Activated CD8-positive, alpha-beta T cell treated with anti-CD3 and anti-CD28 coated beads for 36 hours (primary cell): ENCODE results near the gene EBF3. TPM values are rescaled to one million over a fixed set of nuclear protein-coding genes. Genes with fewer than 3 reads are reported as not detected.

ENCODE experiments used
- ATAC-seq: fragments of 200-7000 bp; cut with Tn5 transposase; one replicate; pipeline ENCODE4 v1.10.0; 2021; ENCODE audit warnings: mild to moderate bottlenecking, moderate library complexity
- CTCF ChIA-PET: fragments of 350-600 bp; sonication (Branson Sonifier 250); formaldehyde crosslinking; loops from one replicate; lab custom pipeline; 2021; ENCODE audit warnings: antibody characterized with exemption; lab: Charles Lee
- POLR2A ChIA-PET: fragments of 350-600 bp; sonication (Branson Sonifier 250); formaldehyde crosslinking; loops from one replicate; lab custom pipeline; 2021; ENCODE audit warnings: antibody characterized with exemption; lab: Charles Lee
- DNase-seq: peaks from one replicate; pipeline ENCODE4 v3.0.0-alpha.2; 2020
- H3K27ac Mint-ChIP-seq: one replicate; pipeline ENCODE4 v1.8.0; 2021; ENCODE audit warnings: mild to moderate bottlenecking, mixed read lengths
- H3K27me3 Mint-ChIP-seq: one replicate; pipeline ENCODE4 v1.8.0; 2021; ENCODE audit warnings: mixed read lengths
- H3K36me3 Mint-ChIP-seq: one replicate; pipeline ENCODE4 v1.8.0; 2021; ENCODE audit warnings: low read depth, mixed read lengths
- H3K4me1 Mint-ChIP-seq: one replicate; pipeline ENCODE4 v1.8.0; 2021; ENCODE audit warnings: low read depth, mixed read lengths
- H3K4me3 Mint-ChIP-seq: one replicate; pipeline ENCODE4 v1.8.0; 2021; ENCODE audit warnings: mild to moderate bottlenecking, moderate library complexity, mixed read lengths
- H3K9me3 Mint-ChIP-seq: one replicate; pipeline ENCODE4 v1.8.0; 2021; ENCODE audit warnings: mixed read lengths
- intact Hi-C: fragments of 100-400 bp; cut with micrococcal nuclease; formaldehyde crosslinking; loops from one replicate; pipeline ENCODE4 v1.10.0; 2022
- total RNA-seq, 2 experiments: library from RNA; stranded (reverse); gene quantifications; one replicate each; pipeline ENCODE4 v1.2.3, GENCODE V29; 2021
- TF ChIP-seq, protein P1 (sequence below): fragments of 200-600 bp; IDR thresholded peaks from one replicate; pipeline ENCODE4 v1.8.0; 2022; ENCODE audit warnings: antibody characterized with exemption, mild to moderate bottlenecking

The EBF3 gene
- total RNA-seq, 2 experiments from 2014 or later, result not detected

DNA sequence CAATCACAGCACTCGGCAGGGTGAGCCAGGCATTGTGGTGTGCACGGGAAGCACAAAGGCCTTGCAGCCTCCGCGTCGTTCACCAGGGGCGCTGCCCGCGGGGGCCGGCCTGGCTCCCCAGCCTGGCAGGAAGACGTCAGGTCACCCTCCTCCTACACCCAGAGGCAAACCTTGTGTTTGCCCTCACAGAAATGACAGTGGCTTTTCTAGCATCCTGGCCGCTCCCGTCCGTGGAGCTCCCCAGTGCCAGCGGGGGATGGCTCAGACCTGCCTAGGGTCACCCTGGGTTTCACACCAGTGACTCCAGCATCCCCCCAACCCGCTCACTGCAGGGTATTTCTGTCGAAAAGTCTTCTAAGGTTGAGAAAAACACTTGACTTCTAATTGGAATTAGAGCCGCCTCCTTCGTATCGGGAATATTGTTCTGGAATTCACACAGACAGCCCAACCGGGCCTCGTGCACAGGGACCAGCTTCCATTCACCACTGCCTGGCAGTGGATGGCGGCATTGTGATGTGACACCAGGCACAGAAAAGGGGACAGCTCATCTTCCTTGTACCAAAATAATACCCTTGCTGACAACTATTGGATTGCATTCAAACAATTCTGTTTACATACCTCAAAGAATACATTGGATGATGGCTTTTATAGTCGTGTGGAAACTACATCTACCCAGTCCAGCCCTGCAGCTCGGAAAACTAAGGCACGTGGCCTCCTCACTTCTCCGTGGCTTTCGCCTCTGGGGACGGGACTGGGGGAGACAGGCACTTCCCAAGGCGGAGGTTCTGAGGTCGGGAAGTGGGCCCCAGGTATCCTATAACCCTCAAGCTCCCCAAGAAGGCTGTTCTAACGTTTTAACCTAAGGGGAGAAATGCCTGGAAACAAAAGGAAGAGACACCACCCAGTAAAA is 109.0 kb downstream of the EBF3 start:
- Mint-ChIP-seq H3K4me3 (no peak overlapping the region), H3K27ac (no peak overlapping the region), H3K4me1 (no peaks in the 10 kb centered on the region), H3K36me3 (no peaks in the 10 kb centered on the region), H3K9me3 (peaks cover 2% of the 10 kb centered on the region), H3K27me3 (no peaks in the 10 kb centered on the region)
- TF ChIP-seq, protein P1, sequence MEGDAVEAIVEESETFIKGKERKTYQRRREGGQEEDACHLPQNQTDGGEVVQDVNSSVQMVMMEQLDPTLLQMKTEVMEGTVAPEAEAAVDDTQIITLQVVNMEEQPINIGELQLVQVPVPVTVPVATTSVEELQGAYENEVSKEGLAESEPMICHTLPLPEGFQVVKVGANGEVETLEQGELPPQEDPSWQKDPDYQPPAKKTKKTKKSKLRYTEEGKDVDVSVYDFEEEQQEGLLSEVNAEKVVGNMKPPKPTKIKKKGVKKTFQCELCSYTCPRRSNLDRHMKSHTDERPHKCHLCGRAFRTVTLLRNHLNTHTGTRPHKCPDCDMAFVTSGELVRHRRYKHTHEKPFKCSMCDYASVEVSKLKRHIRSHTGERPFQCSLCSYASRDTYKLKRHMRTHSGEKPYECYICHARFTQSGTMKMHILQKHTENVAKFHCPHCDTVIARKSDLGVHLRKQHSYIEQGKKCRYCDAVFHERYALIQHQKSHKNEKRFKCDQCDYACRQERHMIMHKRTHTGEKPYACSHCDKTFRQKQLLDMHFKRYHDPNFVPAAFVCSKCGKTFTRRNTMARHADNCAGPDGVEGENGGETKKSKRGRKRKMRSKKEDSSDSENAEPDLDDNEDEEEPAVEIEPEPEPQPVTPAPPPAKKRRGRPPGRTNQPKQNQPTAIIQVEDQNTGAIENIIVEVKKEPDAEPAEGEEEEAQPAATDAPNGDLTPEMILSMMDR, result no peak
- no peak for ATAC-seq
- no peak for DNase-seq
- ChIA-PET POLR2A (no interaction called here), CTCF (interaction anchor here (1.1 to 1.5 kb wide), 2 partner anchors 9 to 24 kb away, joined by 3 to 5 read pairs; no protein-coding TSS in a partner anchor)
- intact Hi-C loops, result no loop called here

- POLR2A ChIA-PET, result no interaction called here
- ATAC-seq (no peak), DNase-seq (no peak)
- Mint-ChIP-seq H3K36me3 (no peaks in the 10 kb centered on the region), H3K9me3 (peaks cover 2% of the 10 kb centered on the region), H3K4me1 (no peaks in the 10 kb centered on the region), H3K27ac (no peak overlapping the region), H3K4me3 (no peak overlapping the region), H3K27me3 (no peaks in the 10 kb centered on the region)
- intact Hi-C loops, result no loop called here
- TF ChIP-seq, protein P1, result no peak
- CTCF ChIA-PET, result interaction anchor here (1.1 to 1.5 kb wide), 3 partner anchors 10 to 274 kb away, joined by 3 to 6 read pairs (median 5); no protein-coding TSS in a partner anchor
These were observed 109.9 kb downstream of the EBF3 start for GRCh38 chr10:129854158-129854557.

DNA sequence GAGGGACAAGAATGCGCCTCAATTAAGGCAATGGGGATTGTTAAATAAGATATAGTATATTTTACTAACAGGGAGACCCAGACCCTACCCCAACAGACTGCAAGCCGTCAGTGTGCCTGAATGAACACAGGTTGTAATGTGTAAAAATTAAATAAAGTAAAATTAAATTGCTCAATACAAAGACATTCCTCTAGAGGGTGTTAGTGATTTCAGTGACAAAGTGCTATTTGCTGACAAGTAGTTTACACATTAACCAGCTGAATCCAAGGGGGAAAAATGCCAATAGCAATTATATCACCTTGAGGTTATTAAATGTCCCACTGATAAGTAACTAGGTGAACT is 110.5 kb downstream of the EBF3 start:
- no peaks in the 10 kb centered on the region for H3K27me3 Mint-ChIP-seq
- H3K27ac Mint-ChIP-seq, result no peak overlapping the region
- H3K9me3 Mint-ChIP-seq, result peaks cover 2% of the 10 kb centered on the region
- ChIA-PET POLR2A (no interaction called here), CTCF (interaction anchor here (1.1 to 1.5 kb wide), 3 partner anchors 11 to 274 kb away, joined by 3 to 6 read pairs (median 5); no protein-coding TSS in a partner anchor)
- intact Hi-C loops, result no loop called here
- DNase-seq, result no peak
- H3K36me3 Mint-ChIP-seq, result no peaks in the 10 kb centered on the region
- no peaks in the 10 kb centered on the region for H3K4me1 Mint-ChIP-seq
- no peak overlapping the region for H3K4me3 Mint-ChIP-seq
- TF ChIP-seq, protein P1, result no peak
- no peak for ATAC-seq

DNA sequence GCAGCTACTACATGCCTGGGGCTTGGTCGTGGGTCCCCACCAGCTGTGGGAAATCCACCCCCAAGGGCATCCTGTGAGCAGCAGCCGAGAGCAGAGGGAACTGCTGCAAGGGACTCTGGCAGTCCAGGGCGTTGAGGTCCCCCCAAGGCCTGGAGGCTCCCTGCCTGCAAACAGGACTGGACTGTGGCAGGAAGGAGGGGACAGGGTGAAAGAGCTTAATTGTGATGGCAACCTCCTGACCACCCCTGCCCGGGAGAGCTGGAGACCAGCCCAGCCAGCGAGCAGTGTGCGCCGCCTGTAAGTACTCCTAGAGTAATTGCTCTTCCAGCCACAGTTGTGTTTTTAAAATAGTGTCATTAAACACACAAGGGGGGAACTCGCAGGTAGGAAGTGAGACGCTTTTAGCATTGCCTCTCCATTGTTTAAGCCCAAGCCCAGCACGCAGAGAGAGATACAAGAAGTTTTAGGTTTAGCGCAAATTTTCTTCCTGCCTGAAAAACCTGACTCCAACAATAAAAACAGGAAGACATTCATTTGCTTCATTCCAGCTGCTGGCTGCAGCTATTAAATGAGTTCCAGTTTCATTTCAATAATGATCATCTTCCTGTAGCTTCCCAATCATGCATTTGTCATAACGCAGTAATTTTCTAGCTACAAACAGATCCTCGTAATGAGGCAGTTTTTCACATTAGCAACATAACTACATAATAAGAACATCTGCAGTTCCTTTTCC is 111.1 kb downstream of the EBF3 start:
- DNase-seq (no peak), ATAC-seq (no peak)
- H3K4me1 Mint-ChIP-seq, result no peaks in the 10 kb centered on the region
- no peak overlapping the region for H3K4me3 Mint-ChIP-seq
- H3K27me3 Mint-ChIP-seq, result no peaks in the 10 kb centered on the region
- no peak overlapping the region for H3K27ac Mint-ChIP-seq
- intact Hi-C loops, result no loop called here
- ChIA-PET POLR2A (no interaction called here), CTCF (interaction anchor here (1.5 kb wide), 1 partner anchor 275 kb away, joined by 6 read pairs; no protein-coding TSS in a partner anchor)
- peaks cover 2% of the 10 kb centered on the region for H3K9me3 Mint-ChIP-seq
- no peaks in the 10 kb centered on the region for H3K36me3 Mint-ChIP-seq
- TF ChIP-seq, protein P1, result no peak
